HL-60 (cell line): Measurements from ENCODE around the gene IRX4.

Experiments used
- DNase-seq, 2 experiments: peaks; one replicate each; pipeline ENCODE4 v3.0.0-alpha.2; 2010 to 2020; ENCODE audit warnings: low read depth in 1 of 2, low spot score in 1 of 2
- H3K27ac ChIP-seq: fragments of 250-450 bp; sonication (Bioruptor Pico); replicated peaks from 2 replicates; pipeline ENCODE4 v1.5.1; 2020; ENCODE audit warnings: mild to moderate bottlenecking, moderate library complexity
- H3K27me3 ChIP-seq: fragments of 250-450 bp; sonication (Bioruptor Pico); 2 replicates; pipeline ENCODE4 v1.5.1; 2021; ENCODE audit warnings: mild to moderate bottlenecking, moderate library complexity; ENCODE audit not compliant: insufficient read depth, poor library complexity, severe bottlenecking
- H3K4me3 ChIP-seq: replicated peaks from 2 replicates; pipeline ENCODE4 v1.5.1; 2011; ENCODE audit warnings: mild to moderate bottlenecking, control low read depth, low read length; ENCODE audit not compliant: insufficient read depth
- GABPA ChIP-seq: IDR thresholded peaks from 2 replicates; pipeline ENCODE4 v1.6.1; 2012; ENCODE audit warnings: low read depth
- POLR2AphosphoS5 ChIP-seq: IDR thresholded peaks from 2 replicates; pipeline ENCODE4 v1.6.1; 2012; ENCODE audit warnings: low read depth
- SPI1 ChIP-seq: IDR thresholded peaks from 2 replicates; pipeline ENCODE4 v1.6.1; 2012; ENCODE audit warnings: low read depth, mild to moderate bottlenecking, borderline replicate concordance
- TF ChIP-seq, protein P1 (sequence below): IDR thresholded peaks from one replicate; pipeline ENCODE4 v1.5.1; 2011; ENCODE audit warnings: low read length, control low read depth, inconsistent platforms; ENCODE audit not compliant: insufficient read depth
- TF ChIP-seq, protein P2 (sequence below): IDR thresholded peaks from 2 replicates; pipeline ENCODE4 v1.6.1; 2012; ENCODE audit warnings: low read depth; ENCODE audit not compliant: insufficient replicate concordance

Gene IRX4

GRCh38 chr5:1865486-1865885, 17.2 kb downstream of the IRX4 start:
- Histone ChIP-seq H3K4me3 (no peak overlapping the region), H3K27ac (no peak overlapping the region), H3K27me3 (peaks cover 4% of the 10 kb centered on the region)
- no peak for DNase-seq
- TF ChIP-seq GABPA (no peak), POLR2AphosphoS5 (no peak), SPI1 (no peak)
- TF ChIP-seq, protein P1, sequence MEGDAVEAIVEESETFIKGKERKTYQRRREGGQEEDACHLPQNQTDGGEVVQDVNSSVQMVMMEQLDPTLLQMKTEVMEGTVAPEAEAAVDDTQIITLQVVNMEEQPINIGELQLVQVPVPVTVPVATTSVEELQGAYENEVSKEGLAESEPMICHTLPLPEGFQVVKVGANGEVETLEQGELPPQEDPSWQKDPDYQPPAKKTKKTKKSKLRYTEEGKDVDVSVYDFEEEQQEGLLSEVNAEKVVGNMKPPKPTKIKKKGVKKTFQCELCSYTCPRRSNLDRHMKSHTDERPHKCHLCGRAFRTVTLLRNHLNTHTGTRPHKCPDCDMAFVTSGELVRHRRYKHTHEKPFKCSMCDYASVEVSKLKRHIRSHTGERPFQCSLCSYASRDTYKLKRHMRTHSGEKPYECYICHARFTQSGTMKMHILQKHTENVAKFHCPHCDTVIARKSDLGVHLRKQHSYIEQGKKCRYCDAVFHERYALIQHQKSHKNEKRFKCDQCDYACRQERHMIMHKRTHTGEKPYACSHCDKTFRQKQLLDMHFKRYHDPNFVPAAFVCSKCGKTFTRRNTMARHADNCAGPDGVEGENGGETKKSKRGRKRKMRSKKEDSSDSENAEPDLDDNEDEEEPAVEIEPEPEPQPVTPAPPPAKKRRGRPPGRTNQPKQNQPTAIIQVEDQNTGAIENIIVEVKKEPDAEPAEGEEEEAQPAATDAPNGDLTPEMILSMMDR: no peak
- TF ChIP-seq, protein P2, sequence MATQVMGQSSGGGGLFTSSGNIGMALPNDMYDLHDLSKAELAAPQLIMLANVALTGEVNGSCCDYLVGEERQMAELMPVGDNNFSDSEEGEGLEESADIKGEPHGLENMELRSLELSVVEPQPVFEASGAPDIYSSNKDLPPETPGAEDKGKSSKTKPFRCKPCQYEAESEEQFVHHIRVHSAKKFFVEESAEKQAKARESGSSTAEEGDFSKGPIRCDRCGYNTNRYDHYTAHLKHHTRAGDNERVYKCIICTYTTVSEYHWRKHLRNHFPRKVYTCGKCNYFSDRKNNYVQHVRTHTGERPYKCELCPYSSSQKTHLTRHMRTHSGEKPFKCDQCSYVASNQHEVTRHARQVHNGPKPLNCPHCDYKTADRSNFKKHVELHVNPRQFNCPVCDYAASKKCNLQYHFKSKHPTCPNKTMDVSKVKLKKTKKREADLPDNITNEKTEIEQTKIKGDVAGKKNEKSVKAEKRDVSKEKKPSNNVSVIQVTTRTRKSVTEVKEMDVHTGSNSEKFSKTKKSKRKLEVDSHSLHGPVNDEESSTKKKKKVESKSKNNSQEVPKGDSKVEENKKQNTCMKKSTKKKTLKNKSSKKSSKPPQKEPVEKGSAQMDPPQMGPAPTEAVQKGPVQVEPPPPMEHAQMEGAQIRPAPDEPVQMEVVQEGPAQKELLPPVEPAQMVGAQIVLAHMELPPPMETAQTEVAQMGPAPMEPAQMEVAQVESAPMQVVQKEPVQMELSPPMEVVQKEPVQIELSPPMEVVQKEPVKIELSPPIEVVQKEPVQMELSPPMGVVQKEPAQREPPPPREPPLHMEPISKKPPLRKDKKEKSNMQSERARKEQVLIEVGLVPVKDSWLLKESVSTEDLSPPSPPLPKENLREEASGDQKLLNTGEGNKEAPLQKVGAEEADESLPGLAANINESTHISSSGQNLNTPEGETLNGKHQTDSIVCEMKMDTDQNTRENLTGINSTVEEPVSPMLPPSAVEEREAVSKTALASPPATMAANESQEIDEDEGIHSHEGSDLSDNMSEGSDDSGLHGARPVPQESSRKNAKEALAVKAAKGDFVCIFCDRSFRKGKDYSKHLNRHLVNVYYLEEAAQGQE: no peak

- peaks cover 4% of the 10 kb centered on the region for H3K27me3 ChIP-seq
- TF ChIP-seq GABPA (no peak), SPI1 (no peak), POLR2AphosphoS5 (no peak)
- TF ChIP-seq, protein P2: no peak
- TF ChIP-seq, protein P1: no peak
- DNase-seq: no peak
- H3K4me3 ChIP-seq: no peak overlapping the region
- H3K27ac ChIP-seq: no peak overlapping the region
Measured at GRCh38 chr5:1864896-1865440, 17.8 kb downstream of the IRX4 start.

DNA sequence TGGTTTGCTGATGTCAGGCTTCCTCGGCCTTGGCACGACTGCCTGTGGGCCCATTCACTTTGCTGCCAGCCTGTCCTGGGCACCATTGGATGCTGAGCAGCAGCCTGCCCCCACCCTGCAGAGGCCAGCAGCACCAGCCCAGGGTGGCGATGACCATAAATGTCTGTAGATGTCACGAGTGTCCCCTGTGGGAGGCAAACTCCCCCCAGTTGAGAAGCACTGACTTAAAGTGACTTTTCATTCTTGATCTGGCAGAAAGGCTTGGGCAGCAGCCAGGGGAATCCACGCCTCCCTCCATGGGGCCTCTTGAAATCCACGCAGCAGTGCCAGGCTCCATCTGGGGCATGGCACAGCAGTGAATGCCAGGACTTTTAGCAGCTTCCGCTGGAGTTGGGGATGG, 21.8 kb downstream of the IRX4 start:
- TF ChIP-seq SPI1 (no peak), POLR2AphosphoS5 (no peak)
- no peak overlapping the region for H3K4me3 ChIP-seq
- DNase-seq: no peak
- H3K27ac ChIP-seq: no peak overlapping the region
- H3K27me3 ChIP-seq: no peaks in the 10 kb centered on the region

DNA sequence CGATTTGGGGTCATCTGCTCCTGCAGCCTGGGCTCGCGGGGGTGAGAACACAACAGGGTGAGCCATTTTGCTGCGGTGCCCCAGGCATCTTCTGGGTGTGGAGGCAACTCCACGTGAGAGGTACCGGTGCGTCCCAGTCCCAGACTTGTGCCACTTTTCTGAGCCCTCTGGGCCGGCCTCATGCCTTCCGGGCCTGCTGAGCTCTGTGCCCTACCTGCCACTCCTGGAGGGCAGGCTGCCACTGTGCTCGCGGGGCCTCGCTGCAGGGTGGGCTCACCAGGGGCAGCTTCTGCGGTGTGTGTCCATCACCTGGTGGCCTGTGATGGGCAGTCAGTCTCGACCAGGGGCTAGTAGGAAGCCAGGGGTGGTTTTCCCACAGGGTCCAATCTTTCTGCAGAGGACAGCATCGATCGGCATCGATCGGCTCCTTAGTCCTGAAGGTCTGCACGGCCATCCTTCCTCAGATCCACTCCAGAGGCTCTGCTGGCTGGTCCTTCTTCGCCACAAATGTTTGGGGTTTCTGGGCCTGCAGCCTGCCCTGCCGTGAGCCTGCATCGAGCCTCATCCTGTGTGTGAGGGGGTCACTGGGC, 22.6 kb downstream of the IRX4 start:
- TF ChIP-seq GABPA (no peak), POLR2AphosphoS5 (no peak), SPI1 (no peak)
- TF ChIP-seq, protein P2: no peak
- TF ChIP-seq, protein P1: no peak
- no peak overlapping the region for H3K27ac ChIP-seq
- DNase-seq: no peak
- no peaks in the 10 kb centered on the region for H3K27me3 ChIP-seq
- H3K4me3 ChIP-seq: no peak overlapping the region
